ENCODE measurements around the gene FAM81A.

GRCh38 chr15:59531066-59531675 is 93.2 kb downstream of the FAM81A start:
- TF ChIP-seq CTCF (IDR thresholded peaks at IDR 0.05) (no peak), EZH2 (IDR thresholded peaks at IDR 0.05) (no peak), EZH2phosphoT487 (IDR thresholded peaks at IDR 0.05) (no peak)
